Measurements from ENCODE around the gene SEMA4C.

GRCh38 chr2:96900237-96900636 lies 30.4 kb upstream of the SEMA4C start:
- TF ChIP-seq CTCF (IDR thresholded peaks at IDR 0.05) (no peak), TCF7L2 (IDR thresholded peaks at IDR 0.05; ENCODE audit: low read depth, low read length) (no peak), POLR2AphosphoS5 (IDR thresholded peaks at IDR 0.05; ENCODE audit: low read depth, low read length) (no peak), SIN3A (IDR thresholded peaks at IDR 0.05; ENCODE audit: borderline replicate concordance, insufficient read depth, low read depth, low read length) (no peak), REST (IDR thresholded peaks at IDR 0.05; ENCODE audit: insufficient read depth in 1 of 2, low read depth in 2 of 2, low read length in 1 of 2) (no peak)
